HG02623 (cell line): ENCODE data around the gene C2CD2L.
"Not testable (repeated sequence)": the region's sequence is repeated elsewhere in the genome, so short reads cannot be mapped to it uniquely, and the experiment has no call there.

Experiments used
- ATAC-seq: cut with Tn5 transposase; IDR thresholded peaks from one replicate; pipeline ENCODE4 v1.9.1; 2021; ENCODE audit warnings: moderate library complexity; ENCODE audit not compliant: unreplicated experiment

Gene C2CD2L

GRCh38 chr11:119149018-119149785 is 42.1 kb downstream of the C2CD2L start, which contains the start of gene ABCG4:
Gene ABCG4, plus strand, starts transcription at chr11:119149052. Its CDS starts 914 bp downstream, at chr11:119149966.
- no peak for ATAC-seq

DNA sequence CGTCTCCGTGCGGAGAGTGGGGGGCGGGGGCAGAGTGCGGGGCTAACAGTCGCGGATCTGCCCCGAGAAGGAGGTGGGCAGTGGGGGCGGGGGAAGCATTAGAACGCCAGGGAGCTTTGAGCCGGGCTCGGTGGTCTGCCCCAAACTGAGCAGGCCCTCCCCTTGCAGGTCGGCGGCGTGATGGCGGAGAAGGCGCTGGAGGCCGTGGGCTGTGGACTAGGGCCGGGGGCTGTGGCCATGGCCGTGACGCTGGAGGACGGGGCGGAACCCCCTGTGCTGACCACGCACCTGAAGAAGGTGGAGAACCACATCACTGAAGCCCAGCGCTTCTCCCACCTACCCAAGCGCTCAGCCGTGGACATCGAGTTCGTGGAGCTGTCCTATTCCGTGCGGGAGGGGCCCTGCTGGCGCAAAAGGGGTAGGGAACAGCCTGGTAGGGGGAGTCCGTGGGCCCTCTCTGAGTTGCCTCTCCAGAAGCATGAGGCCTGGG is 42.7 kb downstream of the C2CD2L start:
- no peak for ATAC-seq

DNA sequence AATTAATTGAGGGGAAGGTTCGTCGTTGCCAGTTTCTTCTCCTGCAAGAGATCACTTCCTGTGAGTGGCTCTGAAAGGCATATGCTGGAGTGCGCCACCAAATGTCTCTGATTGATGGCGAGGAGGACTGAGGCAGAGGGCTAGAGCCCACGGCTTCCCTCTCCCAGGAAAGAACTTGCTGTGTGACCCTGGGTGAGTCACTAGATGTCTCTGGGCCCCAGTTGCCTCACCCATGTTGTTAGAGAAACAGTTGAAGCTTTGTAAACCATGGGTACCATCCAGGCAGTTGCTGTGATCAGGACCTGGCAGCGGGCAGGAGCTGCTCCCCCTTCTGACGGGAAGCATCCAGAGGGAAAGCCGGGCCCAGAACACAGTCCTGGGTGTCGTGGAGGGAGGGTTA is 44.9 kb downstream of the C2CD2L start:
- ATAC-seq = no peak

GRCh38 chr11:119152604-119153003 is 45.5 kb downstream of the C2CD2L start:
- no peak for ATAC-seq

GRCh38 chr11:119153049-119153818 is 46.1 kb downstream of the C2CD2L start:
- ATAC-seq = no peak

- no peak for ATAC-seq
Observed at GRCh38 chr11:119154178-119154577, 47.0 kb downstream of the C2CD2L start.

DNA sequence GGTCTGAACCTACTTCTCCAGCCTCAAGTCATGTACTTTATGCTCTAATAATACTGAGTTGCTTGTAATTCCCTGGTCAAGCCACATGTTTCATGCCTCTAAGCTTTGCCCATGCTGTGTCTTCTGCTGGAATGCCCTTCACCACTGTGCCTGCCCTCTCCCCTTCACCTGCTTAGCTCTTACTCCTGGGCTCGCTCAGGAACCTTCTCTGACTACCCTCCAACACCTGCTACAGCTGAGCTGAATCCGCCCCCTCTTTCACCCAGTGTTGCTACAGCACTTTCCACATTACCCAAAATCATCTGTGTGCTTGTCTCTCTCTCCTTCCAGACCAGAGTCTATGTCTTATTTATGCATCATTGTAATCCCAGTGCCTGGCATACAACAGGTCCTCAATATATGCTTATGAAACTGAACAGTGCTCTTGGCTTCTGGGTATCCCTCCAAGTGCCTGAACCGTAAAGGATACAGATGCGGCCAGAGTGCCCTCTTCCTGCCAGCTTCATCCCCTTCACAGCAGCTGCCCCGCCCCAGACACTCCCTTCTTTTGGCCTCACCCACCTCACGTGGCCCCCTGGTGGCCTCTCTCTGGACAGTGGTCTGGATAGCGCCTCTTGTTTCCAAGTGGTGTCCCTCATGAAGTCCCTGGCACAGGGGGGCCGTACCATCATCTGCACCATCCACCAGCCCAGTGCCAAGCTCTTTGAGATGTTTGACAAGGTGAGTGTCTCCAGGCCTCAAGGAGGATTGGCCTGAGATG is 48.8 kb downstream of the C2CD2L start:
- no peak for ATAC-seq

- ATAC-seq = no peak
Observed at GRCh38 chr11:119156496-119156895, 49.4 kb downstream of the C2CD2L start.

DNA sequence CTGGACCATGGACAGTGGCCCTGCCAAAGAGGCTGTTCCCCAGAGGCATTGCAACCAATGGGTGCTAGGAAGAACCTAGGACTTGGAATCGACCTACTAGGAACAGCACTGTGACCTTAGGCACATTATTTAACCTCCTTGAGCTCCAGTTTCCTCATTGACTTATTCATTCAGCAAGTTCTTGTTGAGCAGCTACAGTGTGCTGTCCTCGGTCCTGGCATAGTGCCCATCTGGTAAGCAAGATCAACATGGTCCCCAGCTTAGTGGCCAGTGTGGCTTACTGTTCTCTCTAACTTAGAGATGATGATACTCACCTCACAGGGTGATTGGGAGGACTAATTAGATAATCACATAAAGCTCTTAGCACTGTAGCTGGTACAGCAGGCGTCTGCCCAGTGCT is 49.9 kb downstream of the C2CD2L start:
- no peak for ATAC-seq

DNA sequence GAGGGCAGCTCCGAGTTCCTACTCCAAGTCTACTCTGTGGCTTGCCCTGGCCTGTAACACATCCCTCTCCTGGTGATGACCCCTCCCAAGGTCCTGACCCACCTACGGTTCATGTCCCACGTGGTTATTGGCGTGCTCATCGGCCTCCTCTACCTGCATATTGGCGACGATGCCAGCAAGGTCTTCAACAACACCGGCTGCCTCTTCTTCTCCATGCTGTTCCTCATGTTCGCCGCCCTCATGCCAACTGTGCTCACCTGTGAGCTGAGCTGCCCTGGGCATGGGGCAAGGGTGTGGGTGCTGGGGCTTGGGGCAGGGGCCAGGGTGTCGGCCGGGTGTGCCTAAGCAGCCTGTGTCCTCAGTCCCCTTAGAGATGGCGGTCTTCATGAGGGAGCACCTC is 51.3 kb downstream of the C2CD2L start:
- no peak for ATAC-seq

GRCh38 chr11:119160151-119160550 is 53.0 kb downstream of the C2CD2L start:
- ATAC-seq = no peak

GRCh38 chr11:119161871-119162270 is 54.7 kb downstream of the C2CD2L start:
- no peak for ATAC-seq

DNA sequence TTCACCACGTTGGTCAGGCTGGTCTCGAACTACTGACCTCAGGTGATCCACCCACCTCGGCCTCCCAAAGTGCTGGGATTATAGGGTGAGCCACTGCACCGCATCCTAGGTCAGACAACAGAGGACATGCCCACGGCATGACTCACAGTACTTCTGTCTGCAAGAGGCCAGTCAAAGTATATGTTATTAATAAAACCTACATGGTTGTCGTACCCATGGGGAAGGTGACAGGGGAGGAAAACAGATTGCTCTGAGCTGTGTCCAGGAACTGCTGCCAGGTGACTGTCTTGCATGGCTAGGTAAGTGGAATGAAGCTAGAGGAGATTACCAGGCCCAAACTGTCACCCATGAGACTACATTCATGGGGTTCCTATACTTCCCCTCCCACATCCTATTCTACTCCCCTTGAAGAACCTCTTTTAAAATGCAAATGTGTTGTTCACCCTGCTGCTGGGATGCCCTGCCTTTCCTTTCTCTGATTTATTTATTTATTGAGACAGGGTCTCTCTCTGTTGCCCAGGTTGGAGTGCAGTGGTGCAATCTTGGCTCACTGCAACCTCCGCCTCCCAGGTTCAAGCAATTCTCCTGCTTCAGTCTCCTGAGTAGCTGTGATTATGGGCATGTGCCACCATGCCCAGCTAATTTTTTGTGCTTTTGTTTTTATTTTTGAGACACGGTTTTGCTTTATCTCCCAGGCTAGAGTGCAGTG is 59.4 kb downstream of the C2CD2L start:
- ATAC-seq = no peak

DNA sequence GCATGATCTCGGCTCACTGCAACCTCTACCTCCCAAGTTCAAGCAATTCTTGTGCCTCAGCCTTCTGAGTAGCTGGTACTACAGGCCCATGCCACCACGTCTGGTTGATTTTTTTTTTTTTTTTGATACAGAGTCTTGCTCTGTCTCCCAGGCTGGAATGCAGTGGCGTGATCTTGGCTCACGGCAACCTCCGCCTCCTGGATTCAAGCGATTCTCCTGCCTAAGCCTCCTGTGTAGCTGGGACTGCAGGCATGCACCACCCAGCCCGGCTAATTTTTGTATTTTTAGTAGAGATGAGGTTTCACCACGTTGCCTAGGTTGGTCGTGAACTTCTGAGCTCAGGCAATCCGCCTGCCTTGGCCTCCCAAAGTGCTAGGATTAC is 59.9 kb downstream of the C2CD2L start:
- ATAC-seq = not testable (repeated sequence)

GRCh38 chr11:119167933-119168332 is 60.8 kb downstream of the C2CD2L start:
- no peak for ATAC-seq
